ENCODE data around the gene SS18L1.

The SS18L1 gene

GRCh38 chr20:62151225-62151624, 7.7 kb downstream of the SS18L1 start:
- Histone ChIP-seq H3K4me3 (replicated peaks; ENCODE audit: insufficient read depth, low read length) (no peak overlapping the region), H3K27me3 (ENCODE audit: insufficient read depth, poor library complexity, severe bottlenecking) (no peaks in the 10 kb centered on the region), H3K27ac (replicated peaks) (no peak overlapping the region)
- DNase-seq (ENCODE audit: low read depth in 1 of 2, low spot score in 1 of 2) = no peak
- no peak for TF ChIP-seq REST (IDR thresholded peaks at IDR 0.05; ENCODE audit: insufficient replicate concordance, low read depth)
- no peak for TF ChIP-seq SPI1 (IDR thresholded peaks at IDR 0.05; ENCODE audit: borderline replicate concordance, low read depth)

GRCh38 chr20:62151835-62152364, 8.3 kb downstream of the SS18L1 start:
- no peak for DNase-seq (ENCODE audit: low read depth in 1 of 2, low spot score in 1 of 2)
- Histone ChIP-seq H3K27me3 (ENCODE audit: insufficient read depth, poor library complexity, severe bottlenecking) (no peaks in the 10 kb centered on the region), H3K4me3 (replicated peaks; ENCODE audit: insufficient read depth, low read length) (no peak overlapping the region), H3K27ac (replicated peaks) (no peak overlapping the region)
- TF ChIP-seq GABPA (IDR thresholded peaks at IDR 0.05; ENCODE audit: low read depth) = no peak
- TF ChIP-seq POLR2AphosphoS5 (IDR thresholded peaks at IDR 0.05; ENCODE audit: low read depth) = no peak
- no peak for TF ChIP-seq REST (IDR thresholded peaks at IDR 0.05; ENCODE audit: insufficient replicate concordance, low read depth)
- TF ChIP-seq CTCF (IDR thresholded peaks at IDR 0.05; ENCODE audit: insufficient read depth, low read length) = no peak
- no peak for TF ChIP-seq SPI1 (IDR thresholded peaks at IDR 0.05; ENCODE audit: borderline replicate concordance, low read depth)

- Histone ChIP-seq H3K4me3 (replicated peaks; ENCODE audit: insufficient read depth, low read length) (no peak overlapping the region), H3K27me3 (ENCODE audit: insufficient read depth, poor library complexity, severe bottlenecking) (no peaks in the 10 kb centered on the region), H3K27ac (replicated peaks) (no peak overlapping the region)
- TF ChIP-seq CTCF (IDR thresholded peaks at IDR 0.05; ENCODE audit: insufficient read depth, low read length) (no peak), POLR2AphosphoS5 (IDR thresholded peaks at IDR 0.05; ENCODE audit: low read depth) (no peak), SPI1 (IDR thresholded peaks at IDR 0.05; ENCODE audit: borderline replicate concordance, low read depth) (no peak), REST (IDR thresholded peaks at IDR 0.05; ENCODE audit: insufficient replicate concordance, low read depth) (no peak), GABPA (IDR thresholded peaks at IDR 0.05; ENCODE audit: low read depth) (no peak)
- DNase-seq (ENCODE audit: low read depth in 1 of 2, low spot score in 1 of 2) = no peak
Measured at GRCh38 chr20:62155428-62156253, 12.1 kb downstream of the SS18L1 start.
